ENCODE data around the gene MR1. TPM values are rescaled to one million over a fixed set of nuclear protein-coding genes. Genes with fewer than 3 reads are reported as not detected.

Gene MR1
- total RNA-seq, result 10 to 100 TPM; 22.5 to 25.0 TPM

- Mint-ChIP-seq H3K4me3 (peak within 1 kb of the TSS; percentile 91), H3K4me1 (ENCODE audit: low read depth) (peaks cover 49% of the 10 kb centered on the region), H3K9me3 (no peaks in the 10 kb centered on the region), H3K27ac (peak within 1 kb of the TSS; percentile 100), H3K36me3 (ENCODE audit: low read depth) (peaks cover 4% of the 10 kb centered on the region), H3K27me3 (ENCODE audit: low read depth) (no peaks in the 10 kb centered on the region)
- DNase-seq, result peak; percentile 44
- CTCF ChIA-PET, result interaction anchor here (0.6 to 11.6 kb wide), 8 partner anchors 9 to 148 kb away, joined by 3 to 158 read pairs (median 6); no protein-coding TSS in a partner anchor
- intact Hi-C loops (cut with micrococcal nuclease), result loop anchor here (1.0 to 10.0 kb wide), 8 partner anchors 12 to 1211 kb away; partner anchors contain the start of genes CEP350, QSOX1 and STX6
These were observed at the start of gene MR1 for GRCh38 chr1:181033799-181034451. Gene MR1 (plus strand): TSS chr1:181033983. CDS start chr1:181034008, 25 bp downstream.

GRCh38 chr1:180988253-180988752, 45.5 kb upstream of the MR1 start:
- Mint-ChIP-seq H3K27ac (no peak overlapping the region), H3K27me3 (ENCODE audit: low read depth) (no peaks in the 10 kb centered on the region), H3K36me3 (ENCODE audit: low read depth) (peaks cover 51% of the 10 kb centered on the region), H3K4me1 (ENCODE audit: low read depth) (no peaks in the 10 kb centered on the region), H3K9me3 (no peaks in the 10 kb centered on the region), H3K4me3 (no peak overlapping the region)
- intact Hi-C loops (cut with micrococcal nuclease), result loop anchor here (10.0 kb wide), 1 partner anchor 454 kb away; no protein-coding TSS in a partner anchor
- CTCF ChIA-PET, result no interaction called here
- DNase-seq, result no peak

- peak; percentile 20 for DNase-seq
- CTCF ChIA-PET, result interaction anchor here (0.7 to 2.1 kb wide), 2 partner anchors 42 to 148 kb away, joined by 3 to 6 read pairs; no protein-coding TSS in a partner anchor
- Mint-ChIP-seq H3K9me3 (no peaks in the 10 kb centered on the region), H3K27me3 (ENCODE audit: low read depth) (no peaks in the 10 kb centered on the region), H3K27ac (no peak overlapping the region), H3K36me3 (ENCODE audit: low read depth) (peaks cover 30% of the 10 kb centered on the region), H3K4me1 (ENCODE audit: low read depth) (peaks cover 5% of the 10 kb centered on the region), H3K4me3 (no peak overlapping the region)
- intact Hi-C loops (cut with micrococcal nuclease), result no loop called here
These were observed 39.5 kb upstream of the MR1 start for GRCh38 chr1:180994262-180994661.

GRCh38 chr1:180997843-180998504, 35.8 kb upstream of the MR1 start:
- CTCF ChIA-PET, result no interaction called here
- intact Hi-C loops (cut with micrococcal nuclease), result no loop called here
- no peak for DNase-seq
- Mint-ChIP-seq H3K4me1 (ENCODE audit: low read depth) (peaks cover 7% of the 10 kb centered on the region), H3K9me3 (no peaks in the 10 kb centered on the region), H3K36me3 (ENCODE audit: low read depth) (peaks cover 38% of the 10 kb centered on the region), H3K27ac (no peak overlapping the region), H3K4me3 (no peak overlapping the region), H3K27me3 (ENCODE audit: low read depth) (no peaks in the 10 kb centered on the region)

GRCh38 chr1:181001091-181001780, 32.5 kb upstream of the MR1 start:
- Mint-ChIP-seq H3K27ac (no peak overlapping the region), H3K4me1 (ENCODE audit: low read depth) (peaks cover 2% of the 10 kb centered on the region), H3K36me3 (ENCODE audit: low read depth) (peaks cover 45% of the 10 kb centered on the region), H3K4me3 (no peak overlapping the region), H3K9me3 (no peaks in the 10 kb centered on the region), H3K27me3 (ENCODE audit: low read depth) (no peaks in the 10 kb centered on the region)
- DNase-seq, result no peak
- CTCF ChIA-PET, result interaction anchor here (0.6 kb wide), 1 partner anchor 486 kb away, joined by 4 read pairs; no protein-coding TSS in a partner anchor
- intact Hi-C loops (cut with micrococcal nuclease), result no loop called here

- intact Hi-C loops (cut with micrococcal nuclease), result no loop called here
- no peaks in the 10 kb centered on the region for H3K27me3 Mint-ChIP-seq (ENCODE audit: low read depth)
- H3K4me3 Mint-ChIP-seq, result no peak overlapping the region
- peaks cover 2% of the 10 kb centered on the region for H3K4me1 Mint-ChIP-seq (ENCODE audit: low read depth)
- H3K9me3 Mint-ChIP-seq, result no peaks in the 10 kb centered on the region
- CTCF ChIA-PET, result interaction anchor here (0.6 to 0.9 kb wide), 4 partner anchors 16 to 140 kb away, joined by 3 to 5 read pairs (median 3); no protein-coding TSS in a partner anchor
- H3K36me3 Mint-ChIP-seq (ENCODE audit: low read depth), result peaks cover 45% of the 10 kb centered on the region
- no peak overlapping the region for H3K27ac Mint-ChIP-seq
- no peak for DNase-seq
These were observed 31.1 kb upstream of the MR1 start for GRCh38 chr1:181002582-181003172.

- Mint-ChIP-seq H3K27me3 (ENCODE audit: low read depth) (no peaks in the 10 kb centered on the region), H3K4me3 (no peak overlapping the region), H3K4me1 (ENCODE audit: low read depth) (peaks cover 33% of the 10 kb centered on the region), H3K27ac (no peak overlapping the region), H3K36me3 (ENCODE audit: low read depth) (peaks cover 9% of the 10 kb centered on the region), H3K9me3 (no peaks in the 10 kb centered on the region)
- CTCF ChIA-PET, result interaction anchor here (0.6 to 1.5 kb wide), 3 partner anchors 11 to 471 kb away, joined by 3 read pairs; no protein-coding TSS in a partner anchor
- intact Hi-C loops (cut with micrococcal nuclease), result no loop called here
- DNase-seq, result no peak
These were observed 23.0 kb upstream of the MR1 start for GRCh38 chr1:181010789-181011188.

- Mint-ChIP-seq H3K4me3 (no peak overlapping the region), H3K9me3 (no peaks in the 10 kb centered on the region), H3K36me3 (ENCODE audit: low read depth) (peaks cover 9% of the 10 kb centered on the region), H3K4me1 (ENCODE audit: low read depth) (peaks cover 33% of the 10 kb centered on the region), H3K27ac (no peak overlapping the region), H3K27me3 (ENCODE audit: low read depth) (no peaks in the 10 kb centered on the region)
- intact Hi-C loops (cut with micrococcal nuclease), result no loop called here
- no peak for DNase-seq
- CTCF ChIA-PET, result interaction anchor here (1.4 to 1.5 kb wide), 2 partner anchors 10 to 131 kb away, joined by 3 read pairs; no protein-coding TSS in a partner anchor
These were observed 22.2 kb upstream of the MR1 start for GRCh38 chr1:181011301-181012202.

- peaks cover 33% of the 10 kb centered on the region for H3K4me1 Mint-ChIP-seq (ENCODE audit: low read depth)
- no peak overlapping the region for H3K4me3 Mint-ChIP-seq
- H3K9me3 Mint-ChIP-seq, result no peaks in the 10 kb centered on the region
- H3K27ac Mint-ChIP-seq, result no peak overlapping the region
- H3K36me3 Mint-ChIP-seq (ENCODE audit: low read depth), result peaks cover 9% of the 10 kb centered on the region
- intact Hi-C loops (cut with micrococcal nuclease), result no loop called here
- no peak for DNase-seq
- CTCF ChIA-PET, result interaction anchor here (1.5 kb wide), 1 partner anchor 130 kb away, joined by 3 read pairs; no protein-coding TSS in a partner anchor
- no peaks in the 10 kb centered on the region for H3K27me3 Mint-ChIP-seq (ENCODE audit: low read depth)
These were observed 21.5 kb upstream of the MR1 start for GRCh38 chr1:181012203-181012745.

- CTCF ChIA-PET, result interaction anchor here (1.1 kb wide), 1 partner anchor 129 kb away, joined by 6 read pairs; no protein-coding TSS in a partner anchor
- Mint-ChIP-seq H3K27ac (no peak overlapping the region), H3K27me3 (ENCODE audit: low read depth) (no peaks in the 10 kb centered on the region), H3K4me3 (no peak overlapping the region), H3K4me1 (ENCODE audit: low read depth) (peaks cover 39% of the 10 kb centered on the region), H3K36me3 (ENCODE audit: low read depth) (peaks cover 14% of the 10 kb centered on the region), H3K9me3 (no peaks in the 10 kb centered on the region)
- intact Hi-C loops (cut with micrococcal nuclease), result no loop called here
- DNase-seq, result no peak
These were observed 20.6 kb upstream of the MR1 start for GRCh38 chr1:181013144-181013543.

Measured in activated naive CD4-positive, alpha-beta T cell treated with anti-CD3 and anti-CD28 coated beads for 36 hours (primary cell).